Lung (tissue), 12 donors: ENCODE results near the gene IGSF23. TPM values are rescaled to one million over a fixed set of nuclear protein-coding genes. Genes with fewer than 3 reads are reported as not detected.
"Not testable (repeated sequence)": the region's sequence is repeated elsewhere in the genome, so short reads cannot be mapped to it uniquely, and the experiment has no call there.

Experiments used
- ATAC-seq: fragments of 200-7000 bp; cut with Tn5 transposase; one replicate; pipeline ENCODE4 v1.9.1; 2020; ENCODE audit warnings: moderate number of reproducible peaks; ENCODE audit not compliant: insufficient read depth, low FRiP score
- DNase-seq, 3 donors: peaks; one replicate each; pipeline ENCODE4 v3.0.0-alpha.2; 2013 to 2017
- H3K27ac ChIP-seq, 2 donors: one replicate each; pipeline ENCODE4 v1.5.1; 2013; ENCODE audit warnings: mild to moderate bottlenecking in 2 of 2, moderate library complexity in 2 of 2, control low read depth in 1 of 2, inconsistent platforms in 1 of 2, low read depth in 1 of 2, low read length in 1 of 2
- H3K27me3 ChIP-seq, 3 donors: one replicate each; pipeline ENCODE4 v1.5.1; 2013; ENCODE audit warnings: low read length in 2 of 3; ENCODE audit not compliant: control insufficient read depth in 3 of 3, insufficient read depth in 3 of 3
- H3K36me3 ChIP-seq, 4 donors: one replicate each; pipeline ENCODE4 v1.5.1; 2013; ENCODE audit warnings: low read length in 4 of 4, mild to moderate bottlenecking in 1 of 4, moderate library complexity in 1 of 4; ENCODE audit not compliant: control insufficient read depth in 4 of 4, insufficient read depth in 4 of 4
- H3K4me1 ChIP-seq, 5 donors: one replicate each; pipeline ENCODE4 v1.5.1; 2013; ENCODE audit warnings: low read length in 5 of 5, mild to moderate bottlenecking in 2 of 5, moderate library complexity in 1 of 5; ENCODE audit not compliant: control insufficient read depth in 5 of 5, insufficient read depth in 5 of 5
- H3K4me3 ChIP-seq: one replicate; pipeline ENCODE4 v1.5.1; 2013; ENCODE audit warnings: mild to moderate bottlenecking, control low read depth, moderate library complexity
- H3K9ac ChIP-seq, 2 donors: one replicate each; pipeline ENCODE4 v1.5.1; 2013; ENCODE audit warnings: low read length in 2 of 2, control low read depth in 1 of 2; ENCODE audit not compliant: insufficient read depth in 1 of 2
- H3K9me3 ChIP-seq, 4 donors: one replicate each; pipeline ENCODE4 v1.5.1; 2013; ENCODE audit warnings: low read length in 3 of 4, mild to moderate bottlenecking in 1 of 4, moderate library complexity in 1 of 4; ENCODE audit not compliant: control insufficient read depth in 4 of 4, insufficient read depth in 3 of 4
- CTCF ChIP-seq: IDR thresholded peaks from 2 replicates; pipeline ENCODE4 v1.5.1; 2012; ENCODE audit warnings: mild to moderate bottlenecking; ENCODE audit errors: control extremely low read depth, extremely low read depth
- WGBS, 2 donors: extraction: QIAGEN DNeasy Blood & Tissue Kit; methylation state at CpG; one replicate each; pipeline ENCODE4 v1.1.7; 2013; 5-methylcytosine and 5-hydroxymethylcytosine counted together
- polyA plus RNA-seq, 2 donors: library from polyadenylated mRNA; stranded (reverse); fragments of 200-250 nt; gene quantifications; one replicate each; pipeline ENCODE4 v1.2.1, GENCODE V29; 2013
- total RNA-seq, 2 donors: library from RNA; depleted of rRNA in 1 of 2; stranded (reverse); fragments of >200 nt in 1 of 2; gene quantifications; one replicate each; pipeline ENCODE4 v1.2.1, GENCODE V29; 2014 to 2021
- donor health status: control.
- donor health status: control.
- donor health status: Bipolar disorder and iron deficiency.
- donor health status: healthy.
- donor health status: DM: yes; HTN: yes; CAD: no.

IGSF23 gene
- total and polyA plus RNA-seq, 4 donors, result not detected

GRCh38 chr19:44664976-44665375, 51.6 kb downstream of the IGSF23 start:
- Histone ChIP-seq H3K4me1 (peaks cover 0 to 10% (median 3%) of the 10 kb centered on the region in 5 donors), H3K9ac (no peak overlapping the region), H3K4me3 (no peak overlapping the region), H3K27me3 (no peaks in the 10 kb centered on the region), H3K27ac (no peak overlapping the region), H3K36me3 (peaks cover 11 to 28% (median 15%) of the 10 kb centered on the region in 4 donors), H3K9me3 (no peaks in the 10 kb centered on the region)
- 92 to 96% methylated on average over 10 of the region's 10 CpGs for WGBS, 2 donors
- no peak for TF ChIP-seq CTCF
- ATAC-seq, result no peak
- no peak for DNase-seq

DNA sequence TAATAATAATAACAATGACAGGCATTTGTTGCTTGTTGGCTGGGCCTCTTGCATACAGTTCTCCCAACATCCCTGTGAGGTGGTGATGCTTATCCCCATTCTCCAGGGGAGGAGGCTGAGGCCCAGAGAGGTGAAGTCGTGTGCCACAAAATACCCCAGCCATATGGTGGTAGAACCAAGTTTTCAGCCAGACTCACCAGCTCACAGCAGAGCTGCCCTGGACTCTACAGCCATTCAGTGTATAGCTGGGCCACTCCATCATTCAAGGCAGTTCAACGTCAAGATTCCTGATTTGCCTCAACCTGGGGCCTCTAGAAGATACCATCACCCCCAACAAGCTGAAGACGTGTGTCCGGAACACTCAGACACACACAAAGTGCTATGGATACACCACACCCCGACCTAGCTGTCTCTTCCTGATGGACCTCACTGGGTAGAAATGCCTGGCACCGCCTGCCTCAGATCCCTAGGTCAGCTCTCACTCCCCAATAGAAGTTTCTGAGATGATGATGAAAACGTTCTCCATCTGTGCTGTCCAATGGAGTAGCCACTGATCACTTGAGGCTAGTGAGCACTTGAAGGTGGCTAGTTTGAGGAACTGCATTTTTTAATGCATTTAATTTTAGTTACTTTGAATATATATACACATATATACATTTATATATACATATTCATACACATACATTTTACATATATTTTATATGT, 53.6 kb downstream of the IGSF23 start:
- Histone ChIP-seq H3K9ac (no peak overlapping the region), H3K27ac (peak overlapping the region in 1 of 2 donors; percentile 35), H3K9me3 (no peaks in the 10 kb centered on the region), H3K27me3 (no peaks in the 10 kb centered on the region), H3K4me3 (no peak overlapping the region), H3K4me1 (peaks cover 0 to 10% (median 3%) of the 10 kb centered on the region in 5 donors), H3K36me3 (peaks cover 3 to 19% (median 5%) of the 10 kb centered on the region in 4 donors)
- WGBS, 2 donors, result 83 to 89% methylated on average over 7 of the region's 7 CpGs
- DNase-seq (no peak), ATAC-seq (no peak)
- TF ChIP-seq CTCF, result no peak

- no peak for TF ChIP-seq CTCF
- 80 to 92% methylated on average over 2 of the region's 2 CpGs for WGBS, 2 donors
- H3K36me3 ChIP-seq, result peaks cover 0 to 2% (median 0%) of the 10 kb centered on the region in 4 donors
- no peaks in the 10 kb centered on the region for H3K27me3 ChIP-seq
- H3K9ac ChIP-seq, result no peak overlapping the region
- H3K4me3 ChIP-seq, result no peak overlapping the region
- H3K4me1 ChIP-seq, result no peaks in the 10 kb centered on the region
- no peak for ATAC-seq
- H3K9me3 ChIP-seq, result no peaks in the 10 kb centered on the region
- no peak for DNase-seq
- H3K27ac ChIP-seq, result no peak overlapping the region
Measured at GRCh38 chr19:44668985-44669764, 55.8 kb downstream of the IGSF23 start.

- not testable (repeated sequence) for ATAC-seq
Measured at GRCh38 chr19:44670027-44670426, 56.7 kb downstream of the IGSF23 start.

More at GRCh38 chr19:44670027-44670426, 56.7 kb downstream of the IGSF23 start:
- H3K9ac ChIP-seq, H3K4me3 ChIP-seq, H3K36me3 ChIP-seq, DNase-seq, H3K27ac ChIP-seq, H3K4me1 ChIP-seq, H3K9me3 ChIP-seq, H3K27me3 ChIP-seq: not testable (repeated sequence)
- 96 to 97% methylated on average over 2 of the region's 2 CpGs for WGBS, 2 donors
